ENCODE measurements around the gene ANKRD39. TPM values are rescaled to one million over a fixed set of nuclear protein-coding genes. Genes with fewer than 3 reads are reported as not detected.

The ANKRD39 gene
- total RNA-seq, 2 experiments from 2014 or later, result 31.3 to 31.6 TPM

GRCh38 chr2:96821113-96821675 is 36.6 kb downstream of the ANKRD39 start:
- ChIA-PET POLR2A (interaction anchor here (0.6 kb wide), 1 partner anchor 157 kb away, joined by 3 read pairs; no protein-coding TSS in a partner anchor), CTCF (no interaction called here)

- ChIA-PET POLR2A (no interaction called here), CTCF (no interaction called here)
Observed at GRCh38 chr2:96819876-96820511, 37.8 kb downstream of the ANKRD39 start.

GRCh38 chr2:96819128-96819875 is 38.5 kb downstream of the ANKRD39 start:
- POLR2A ChIA-PET, result no interaction called here
- CTCF ChIA-PET, result interaction anchor here (1.4 kb wide), 1 partner anchor 49 kb away, joined by 3 read pairs; no protein-coding TSS in a partner anchor

- CTCF ChIA-PET, result interaction anchor here (0.8 to 1.4 kb wide), 4 partner anchors 15 to 51 kb away, joined by 3 to 11 read pairs (median 4); no protein-coding TSS in a partner anchor
Observed at GRCh38 chr2:96817882-96818281, 39.9 kb downstream of the ANKRD39 start.

GRCh38 chr2:96816836-96817702 is 40.7 kb downstream of the ANKRD39 start:
- ChIA-PET POLR2A (interaction anchor here (0.6 to 1.5 kb wide), 3 partner anchors 40 to 121 kb away, joined by 3 to 8 read pairs (median 4); partner anchors contain the start of gene ANKRD39), CTCF (interaction anchor here (0.8 to 1.4 kb wide), 6 partner anchors 14 to 57 kb away, joined by 3 to 4 read pairs (median 4); partner anchors contain the start of genes ANKRD39 and CNNM4)

More at GRCh38 chr2:96817882-96818281, 39.9 kb downstream of the ANKRD39 start:
- POLR2A ChIA-PET, result no interaction called here

- ChIA-PET CTCF (interaction anchor here (0.8 to 1.2 kb wide), 4 partner anchors 24 to 56 kb away, joined by 3 to 4 read pairs (median 4); partner anchors contain the start of genes ANKRD39 and CNNM4), POLR2A (interaction anchor here (0.5 to 1.8 kb wide), 5 partner anchors 23 to 179 kb away, joined by 3 to 8 read pairs (median 4); partner anchors contain the start of gene ANKRD39)
Observed at GRCh38 chr2:96816127-96816835, 41.5 kb downstream of the ANKRD39 start, which contains the start of gene CNNM3. Gene CNNM3 (plus strand): TSS chr2:96816268. CDS start chr2:96816278, 10 bp downstream.

GRCh38 chr2:96815326-96816126 is 42.3 kb downstream of the ANKRD39 start:
- CTCF ChIA-PET, result interaction anchor here (1.2 to 2.4 kb wide), 2 partner anchors 15 to 24 kb away, joined by 4 to 9 read pairs; no protein-coding TSS in a partner anchor
- POLR2A ChIA-PET, result interaction anchor here (0.5 to 1.8 kb wide), 3 partner anchors 24 to 178 kb away, joined by 3 to 5 read pairs (median 4); no protein-coding TSS in a partner anchor

- POLR2A ChIA-PET, result interaction anchor here (0.6 kb wide), 2 partner anchors 13 to 31 kb away, joined by 3 to 4 read pairs; no protein-coding TSS in a partner anchor
- CTCF ChIA-PET, result interaction anchor here (1.7 to 2.4 kb wide), 2 partner anchors 13 to 260 kb away, joined by 4 to 9 read pairs; no protein-coding TSS in a partner anchor
Observed at GRCh38 chr2:96813656-96814055, 44.2 kb downstream of the ANKRD39 start.

GRCh38 chr2:96811917-96812316 is 45.9 kb downstream of the ANKRD39 start:
- CTCF ChIA-PET, result no interaction called here
- POLR2A ChIA-PET, result no interaction called here

GRCh38 chr2:96810783-96811192 is 47.0 kb downstream of the ANKRD39 start:
- POLR2A ChIA-PET, result no interaction called here
- CTCF ChIA-PET, result interaction anchor here (1.2 kb wide), 1 partner anchor 11 kb away, joined by 4 read pairs; no protein-coding TSS in a partner anchor

GRCh38 chr2:96809951-96810782 is 47.6 kb downstream of the ANKRD39 start:
- CTCF ChIA-PET, result interaction anchor here (0.8 to 1.2 kb wide), 2 partner anchors 10 to 256 kb away, joined by 3 to 4 read pairs; no protein-coding TSS in a partner anchor
- POLR2A ChIA-PET, result interaction anchor here (0.7 kb wide), 1 partner anchor 141 kb away, joined by 3 read pairs; no protein-coding TSS in a partner anchor

GRCh38 chr2:96809216-96809882 is 48.5 kb downstream of the ANKRD39 start:
- CTCF ChIA-PET, result interaction anchor here (0.8 kb wide), 1 partner anchor 255 kb away, joined by 3 read pairs; no protein-coding TSS in a partner anchor
- POLR2A ChIA-PET, result interaction anchor here (0.7 kb wide), 1 partner anchor 142 kb away, joined by 3 read pairs; no protein-coding TSS in a partner anchor

GRCh38 chr2:96808176-96808837 is 49.5 kb downstream of the ANKRD39 start:
- CTCF ChIA-PET, result no interaction called here
- POLR2A ChIA-PET, result no interaction called here

- ChIA-PET POLR2A (interaction anchor here (0.8 kb wide), 1 partner anchor 47 kb away, joined by 3 read pairs; no protein-coding TSS in a partner anchor), CTCF (interaction anchor here (1.1 kb wide), 1 partner anchor 45 kb away, joined by 3 read pairs; no protein-coding TSS in a partner anchor)
Observed at GRCh38 chr2:96807127-96807471, 50.7 kb downstream of the ANKRD39 start.
